Mucosa of rectum (tissue), 2 donors: ENCODE measurements around the gene LUZP1.
"Not testable (repeated sequence)": the region's sequence is repeated elsewhere in the genome, so short reads cannot be mapped to it uniquely, and the experiment has no call there.

ENCODE experiments used
- H3K27ac ChIP-seq, 2 donors: one replicate each; pipeline ENCODE4 v1.7.0; 2013; ENCODE audit warnings: inconsistent platforms in 2 of 2, low read depth in 2 of 2, low read length in 2 of 2
- H3K27me3 ChIP-seq, 2 donors: one replicate each; pipeline ENCODE4 v1.7.0; 2013; ENCODE audit warnings: low read length in 2 of 2; ENCODE audit not compliant: control insufficient read depth in 2 of 2, insufficient read depth in 2 of 2
- H3K36me3 ChIP-seq, 2 donors: one replicate each; pipeline ENCODE4 v1.7.0; 2013; ENCODE audit warnings: low read length in 2 of 2; ENCODE audit not compliant: control insufficient read depth in 2 of 2, insufficient read depth in 2 of 2
- H3K4me1 ChIP-seq, 2 donors: one replicate each; pipeline ENCODE4 v1.7.0; 2013; ENCODE audit warnings: low read length in 2 of 2, mild to moderate bottlenecking in 1 of 2; ENCODE audit not compliant: control insufficient read depth in 2 of 2, insufficient read depth in 2 of 2
- H3K4me3 ChIP-seq, 2 donors: one replicate each; pipeline ENCODE4 v1.7.0; 2013; ENCODE audit warnings: low read length in 2 of 2
- H3K9ac ChIP-seq, 2 donors: one replicate each; pipeline ENCODE4 v1.7.0; 2013; ENCODE audit warnings: low read length in 2 of 2, low read depth in 1 of 2, mild to moderate bottlenecking in 1 of 2
- H3K9me3 ChIP-seq, 2 donors: one replicate each; pipeline ENCODE4 v1.7.0; 2013; ENCODE audit warnings: low read length in 2 of 2; ENCODE audit not compliant: control insufficient read depth in 2 of 2
- donor health status: healthy.
- donor health status: Normal muscosa, but diverticular disease.

The LUZP1 gene

GRCh38 chr1:23209770-23210169 is 41.1 kb upstream of the LUZP1 start:
- Histone ChIP-seq H3K9ac (no peak overlapping the region), H3K36me3 (no peaks in the 10 kb centered on the region), H3K9me3 (no peaks in the 10 kb centered on the region), H3K27ac (no peak overlapping the region), H3K4me1 (no peaks in the 10 kb centered on the region), H3K27me3 (peaks cover 4 to 5% of the 10 kb centered on the region in 2 donors), H3K4me3 (no peak overlapping the region)

GRCh38 chr1:23208527-23208926 is 39.9 kb upstream of the LUZP1 start:
- no peak overlapping the region for H3K4me3 ChIP-seq
- peaks cover 2 to 4% of the 10 kb centered on the region in 2 donors for H3K27me3 ChIP-seq
- no peaks in the 10 kb centered on the region for H3K4me1 ChIP-seq
- no peak overlapping the region for H3K9ac ChIP-seq
- H3K9me3 ChIP-seq: no peaks in the 10 kb centered on the region
- H3K36me3 ChIP-seq: no peaks in the 10 kb centered on the region
- no peak overlapping the region for H3K27ac ChIP-seq

GRCh38 chr1:23207733-23208132 is 39.1 kb upstream of the LUZP1 start:
- not testable (repeated sequence) for H3K9me3 ChIP-seq, H3K9ac ChIP-seq, H3K36me3 ChIP-seq, H3K4me3 ChIP-seq, H3K4me1 ChIP-seq, H3K27me3 ChIP-seq, H3K27ac ChIP-seq

- Histone ChIP-seq H3K9ac (no peak overlapping the region), H3K4me3 (no peak overlapping the region), H3K27ac (no peak overlapping the region), H3K4me1 (no peaks in the 10 kb centered on the region), H3K36me3 (no peaks in the 10 kb centered on the region), H3K27me3 (no peaks in the 10 kb centered on the region), H3K9me3 (no peaks in the 10 kb centered on the region)
Observed at GRCh38 chr1:23202263-23202749, 33.6 kb upstream of the LUZP1 start.

- H3K9me3 ChIP-seq: no peaks in the 10 kb centered on the region
- H3K4me3 ChIP-seq: no peak overlapping the region
- no peaks in the 10 kb centered on the region for H3K4me1 ChIP-seq
- no peak overlapping the region for H3K9ac ChIP-seq
- H3K27ac ChIP-seq: no peak overlapping the region
- no peaks in the 10 kb centered on the region for H3K27me3 ChIP-seq
- no peaks in the 10 kb centered on the region for H3K36me3 ChIP-seq
Observed at GRCh38 chr1:23200883-23201282, 32.2 kb upstream of the LUZP1 start.

- H3K9ac ChIP-seq: no peak overlapping the region
- H3K27me3 ChIP-seq: no peaks in the 10 kb centered on the region
- H3K9me3 ChIP-seq: no peaks in the 10 kb centered on the region
- no peaks in the 10 kb centered on the region for H3K36me3 ChIP-seq
- H3K4me3 ChIP-seq: no peak overlapping the region
- H3K4me1 ChIP-seq: no peaks in the 10 kb centered on the region
- H3K27ac ChIP-seq: no peak overlapping the region
Observed at GRCh38 chr1:23198373-23198772, 29.7 kb upstream of the LUZP1 start.

- no peak overlapping the region for H3K9ac ChIP-seq
- no peaks in the 10 kb centered on the region for H3K4me1 ChIP-seq
- H3K4me3 ChIP-seq: no peak overlapping the region
- H3K27ac ChIP-seq: no peak overlapping the region
- no peaks in the 10 kb centered on the region for H3K27me3 ChIP-seq
- H3K9me3 ChIP-seq: no peaks in the 10 kb centered on the region
- no peaks in the 10 kb centered on the region for H3K36me3 ChIP-seq
Observed at GRCh38 chr1:23196627-23197328, 28.1 kb upstream of the LUZP1 start.

- no peak overlapping the region for H3K27ac ChIP-seq
- no peaks in the 10 kb centered on the region for H3K9me3 ChIP-seq
Observed at GRCh38 chr1:23194119-23194984, 25.7 kb upstream of the LUZP1 start.

GRCh38 chr1:23193391-23194118 is 24.9 kb upstream of the LUZP1 start:
- Histone ChIP-seq H3K4me1 (no peaks in the 10 kb centered on the region), H3K9me3 (no peaks in the 10 kb centered on the region), H3K36me3 (no peaks in the 10 kb centered on the region), H3K27ac (no peak overlapping the region), H3K9ac (no peak overlapping the region), H3K27me3 (no peaks in the 10 kb centered on the region), H3K4me3 (no peak overlapping the region)

More at GRCh38 chr1:23194119-23194984, 25.7 kb upstream of the LUZP1 start:
- Histone ChIP-seq H3K9ac (no peak overlapping the region), H3K36me3 (no peaks in the 10 kb centered on the region), H3K4me3 (no peak overlapping the region), H3K4me1 (no peaks in the 10 kb centered on the region), H3K27me3 (no peaks in the 10 kb centered on the region)

- Histone ChIP-seq H3K36me3 (no peaks in the 10 kb centered on the region), H3K9me3 (no peaks in the 10 kb centered on the region), H3K4me3 (no peak overlapping the region), H3K27me3 (no peaks in the 10 kb centered on the region), H3K4me1 (peaks cover 7 to 14% of the 10 kb centered on the region in 2 donors), H3K27ac (no peak overlapping the region), H3K9ac (no peak overlapping the region)
Observed at GRCh38 chr1:23191199-23191598, 22.5 kb upstream of the LUZP1 start.
